HL-60/S4 (cell line): ENCODE results near the gene TJP2.

ENCODE experiments used
- in situ Hi-C: fragments of 300-500 bp; cut with MboI; formaldehyde crosslinking; loops from 2 replicates; pipeline ENCODE4 v1.14.3; 2022; ENCODE audit warnings: low sequenced_read_pairs

The TJP2 gene

DNA sequence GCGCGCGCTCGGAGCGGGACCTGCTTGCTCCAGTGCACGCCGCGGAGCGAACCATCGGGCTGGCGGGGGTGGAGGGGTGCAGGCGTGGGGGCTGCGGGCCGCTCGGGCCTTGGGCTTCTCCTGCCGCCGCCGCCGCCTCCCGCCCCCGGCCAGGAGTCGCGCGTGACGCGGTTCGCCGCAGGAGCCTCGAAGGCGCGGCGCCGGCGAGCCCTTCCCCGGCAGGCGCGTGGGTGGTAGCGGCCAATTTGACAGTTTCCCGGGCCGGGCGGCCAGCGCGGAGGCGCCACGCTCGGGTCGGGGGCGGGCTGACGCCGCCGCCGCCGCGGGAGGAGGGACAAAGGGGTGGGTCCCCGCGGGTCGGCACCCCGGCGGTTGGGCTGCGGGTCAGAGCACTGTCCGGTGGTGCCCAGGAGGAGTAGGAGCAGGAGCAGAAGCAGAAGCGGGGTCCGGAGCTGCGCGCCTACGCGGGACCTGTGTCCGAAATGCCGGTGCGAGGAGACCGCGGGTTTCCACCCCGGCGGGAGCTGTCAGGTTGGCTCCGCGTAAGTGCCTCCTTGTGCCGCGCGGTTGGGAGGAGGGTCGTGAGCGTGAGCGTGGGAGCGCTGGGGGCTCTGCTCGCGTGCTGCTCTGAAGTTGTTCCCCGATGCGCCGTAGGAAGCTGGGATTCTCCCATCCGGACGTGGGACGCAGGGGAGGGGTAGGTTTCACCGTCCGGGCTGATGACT, at the start of gene TJP2:
Gene TJP2, plus strand, starts transcription at position 387 of the 725 bp plus-strand sequence. Its CDS starts 96 bp downstream, at position 483.
- in situ Hi-C loops = no loop called here

DNA sequence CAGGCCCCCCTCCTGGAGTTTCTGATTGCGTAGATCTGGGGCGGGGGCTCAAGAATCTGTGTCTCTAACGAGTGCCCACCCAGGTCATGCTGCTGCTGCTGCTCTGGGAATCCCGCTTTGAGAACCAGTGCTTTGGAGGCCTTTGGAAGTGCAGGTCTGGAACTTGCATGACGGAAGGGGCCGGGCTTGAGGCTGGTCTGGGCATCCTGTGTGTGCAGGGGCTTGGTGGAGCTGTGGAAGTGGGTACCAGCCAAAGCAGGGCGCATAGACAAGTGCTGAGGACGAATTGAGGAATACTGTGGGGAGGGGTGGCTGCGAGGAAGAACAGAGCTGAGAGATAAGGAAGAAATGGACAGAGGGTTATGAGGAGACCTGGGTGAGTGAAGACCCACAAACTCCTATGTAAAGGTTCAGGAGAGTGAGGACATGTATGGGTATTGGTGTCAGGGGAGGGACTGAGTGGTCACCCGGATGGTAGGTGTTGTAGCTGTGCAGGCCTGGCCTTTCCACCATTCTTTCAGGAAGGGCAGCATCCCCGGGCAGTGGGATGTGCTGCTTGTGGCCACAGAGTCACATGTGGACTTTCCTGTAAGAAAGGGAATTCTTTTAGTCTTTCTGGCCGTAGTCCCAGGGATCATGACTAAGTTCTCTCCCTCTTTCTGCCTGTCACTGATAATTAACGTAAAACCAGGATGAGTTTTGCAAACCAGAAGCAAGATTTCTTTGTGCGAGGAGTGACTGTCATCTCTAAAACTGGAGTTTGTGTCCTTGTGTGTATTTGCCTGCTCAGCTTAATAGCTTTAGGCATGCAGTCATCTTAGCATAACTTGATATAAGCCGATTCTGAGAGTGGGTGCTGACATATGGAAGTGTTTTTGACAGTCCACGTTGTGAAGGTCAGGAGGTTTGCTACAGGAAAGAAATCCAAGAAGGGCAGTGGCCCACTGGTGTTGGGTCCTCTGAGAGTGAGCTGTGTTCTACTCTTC, 43.3 kb upstream of the TJP2 start:
- in situ Hi-C loops = loop anchor here (10.0 kb wide), 1 partner anchor 64 kb away; no protein-coding TSS in a partner anchor

DNA sequence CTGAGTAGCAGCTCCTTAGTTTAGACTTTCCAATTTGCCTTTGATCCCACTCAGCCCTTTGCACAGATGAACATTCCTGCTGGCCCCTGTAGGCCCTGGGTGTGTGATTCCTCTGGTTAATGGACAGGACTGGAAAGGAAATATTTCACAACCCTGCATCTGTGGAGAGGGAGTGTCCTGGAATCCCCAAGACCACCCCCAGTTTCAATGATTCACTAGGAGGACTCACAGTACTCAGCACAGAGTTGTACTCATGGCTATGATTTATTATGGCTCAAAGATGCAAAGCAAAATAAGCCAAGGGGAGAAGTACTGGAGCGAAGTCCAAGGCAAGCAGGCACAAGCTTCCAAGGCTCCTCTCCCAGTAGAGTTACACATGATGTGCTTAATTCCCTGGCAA, 42.4 kb upstream of the TJP2 start:
- in situ Hi-C loops = loop anchor here (10.0 kb wide), 1 partner anchor 63 kb away; no protein-coding TSS in a partner anchor

DNA sequence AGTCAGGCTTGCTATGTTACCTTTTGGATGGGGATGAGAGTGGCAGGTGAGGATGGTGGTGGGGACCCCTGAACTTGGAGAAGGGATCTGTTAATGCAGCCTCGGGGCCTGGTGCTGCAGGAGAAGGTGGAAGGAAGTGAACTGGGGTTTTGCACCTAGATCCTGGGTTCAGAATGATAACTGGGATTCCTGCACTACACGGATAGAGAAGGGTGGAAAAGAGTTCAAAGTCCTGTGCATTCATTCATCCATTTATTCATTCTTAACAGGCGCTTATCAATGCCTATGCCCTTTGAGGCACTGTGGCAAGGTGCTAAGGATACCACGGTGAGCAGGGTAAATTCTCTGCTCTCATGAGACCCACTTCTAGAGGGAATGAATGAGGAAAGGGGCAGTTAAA, 41.7 kb upstream of the TJP2 start:
- in situ Hi-C loops = loop anchor here (10.0 kb wide), 1 partner anchor 62 kb away; no protein-coding TSS in a partner anchor

DNA sequence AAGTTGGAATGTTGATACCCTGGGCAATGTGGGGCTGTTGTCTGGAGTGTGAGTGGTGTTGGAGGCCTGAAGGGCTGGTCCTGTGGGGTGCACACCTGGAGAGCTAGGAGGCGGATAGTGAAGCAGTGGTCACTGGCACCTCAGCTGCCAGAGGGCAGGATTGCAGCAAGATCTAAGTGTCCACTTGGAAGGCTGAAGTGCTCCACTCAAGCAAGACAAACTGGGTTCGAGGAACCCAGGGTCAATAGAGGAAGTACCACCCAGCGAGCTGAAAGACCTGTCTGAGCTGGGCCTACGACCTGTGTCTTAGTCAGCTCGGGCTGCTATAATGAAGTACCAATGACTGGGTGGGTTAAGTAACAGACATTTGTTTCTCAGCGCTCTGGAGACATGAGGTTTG, 39.7 kb upstream of the TJP2 start:
- in situ Hi-C loops = loop anchor here (10.0 kb wide), 1 partner anchor 60 kb away; no protein-coding TSS in a partner anchor

DNA sequence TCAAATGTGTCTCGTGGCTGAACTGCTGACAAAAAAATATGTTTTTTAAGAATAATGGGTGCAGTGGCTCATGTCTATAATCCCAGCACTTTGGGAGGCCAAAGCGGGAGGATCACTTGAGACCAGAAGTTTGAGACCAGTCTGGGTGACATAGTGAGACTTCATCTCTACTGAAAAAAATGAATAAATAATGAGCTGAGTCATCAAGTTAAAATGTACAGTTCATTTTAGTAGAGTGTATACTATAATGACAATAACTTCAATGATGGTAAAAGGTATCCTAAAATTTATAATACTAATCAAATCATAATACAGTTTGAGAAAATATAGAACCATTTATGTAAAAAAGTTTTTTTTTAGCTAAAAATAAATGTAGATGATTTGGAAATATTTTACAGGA, 37.9 kb upstream of the TJP2 start:
- in situ Hi-C loops = loop anchor here (10.0 kb wide), 1 partner anchor 59 kb away; no protein-coding TSS in a partner anchor

DNA sequence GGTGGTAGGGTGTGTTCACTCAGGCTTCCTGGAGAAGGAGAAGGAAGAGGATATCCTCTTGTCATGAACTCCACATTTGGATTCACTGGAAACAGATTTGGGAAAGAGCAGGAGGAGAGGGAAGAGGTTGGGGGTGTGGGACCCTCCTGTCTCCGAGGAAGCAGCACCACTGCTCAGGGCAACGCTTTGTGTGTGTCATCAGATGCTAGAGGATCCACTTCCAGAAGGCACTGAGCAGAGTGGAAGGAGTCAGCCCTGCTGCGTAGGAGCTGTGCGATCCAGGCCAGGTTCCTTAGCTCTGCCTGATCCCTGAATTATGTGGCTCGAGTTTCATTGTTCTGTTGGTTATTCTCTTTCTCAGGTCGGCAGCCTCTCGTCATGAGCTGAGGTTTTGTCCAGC, 37.3 kb upstream of the TJP2 start:
- in situ Hi-C loops = loop anchor here (10.0 kb wide), 1 partner anchor 58 kb away; no protein-coding TSS in a partner anchor

DNA sequence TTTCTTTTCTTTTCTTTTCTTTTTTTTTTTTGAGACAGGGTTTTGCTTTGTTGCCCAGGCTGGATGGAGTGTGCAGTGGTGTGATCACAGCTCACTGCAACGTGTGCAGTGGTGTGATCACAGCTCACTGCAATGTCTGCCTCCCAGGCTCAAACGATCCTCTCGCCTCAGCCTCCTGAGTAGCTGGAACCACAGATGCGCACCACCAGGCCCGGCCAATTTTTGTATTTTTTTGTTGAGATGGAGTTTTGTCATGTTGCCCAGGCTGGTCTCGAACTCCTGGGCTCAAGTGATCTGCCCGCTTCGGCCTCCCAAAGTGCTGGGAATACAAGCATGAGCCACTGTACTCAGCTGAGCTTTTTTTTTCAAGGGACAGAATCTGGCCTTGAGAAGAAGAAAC, 36.8 kb upstream of the TJP2 start:
- in situ Hi-C loops = loop anchor here (10.0 kb wide), 1 partner anchor 57 kb away; no protein-coding TSS in a partner anchor

DNA sequence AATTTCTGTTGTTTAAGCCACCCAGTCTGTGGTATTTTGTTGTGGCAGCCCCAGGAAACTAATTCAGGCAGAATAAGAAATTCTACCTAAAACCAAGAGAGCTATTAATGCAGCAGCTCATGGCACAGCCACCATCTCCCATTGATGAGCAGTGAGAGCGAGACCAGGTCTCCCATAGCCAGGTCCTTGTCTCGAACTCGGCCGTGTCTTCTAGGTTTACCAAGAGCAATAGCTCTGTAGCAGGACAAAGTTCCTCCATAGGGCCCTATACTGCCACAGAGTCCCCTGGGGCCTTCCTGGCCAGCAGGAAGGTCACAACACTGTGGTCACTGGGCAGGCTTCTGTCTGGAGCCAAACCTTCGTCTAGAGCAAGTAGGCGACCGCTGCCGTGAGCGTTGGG, 34.5 kb upstream of the TJP2 start:
- in situ Hi-C loops = loop anchor here (10.0 kb wide), 1 partner anchor 55 kb away; no protein-coding TSS in a partner anchor

DNA sequence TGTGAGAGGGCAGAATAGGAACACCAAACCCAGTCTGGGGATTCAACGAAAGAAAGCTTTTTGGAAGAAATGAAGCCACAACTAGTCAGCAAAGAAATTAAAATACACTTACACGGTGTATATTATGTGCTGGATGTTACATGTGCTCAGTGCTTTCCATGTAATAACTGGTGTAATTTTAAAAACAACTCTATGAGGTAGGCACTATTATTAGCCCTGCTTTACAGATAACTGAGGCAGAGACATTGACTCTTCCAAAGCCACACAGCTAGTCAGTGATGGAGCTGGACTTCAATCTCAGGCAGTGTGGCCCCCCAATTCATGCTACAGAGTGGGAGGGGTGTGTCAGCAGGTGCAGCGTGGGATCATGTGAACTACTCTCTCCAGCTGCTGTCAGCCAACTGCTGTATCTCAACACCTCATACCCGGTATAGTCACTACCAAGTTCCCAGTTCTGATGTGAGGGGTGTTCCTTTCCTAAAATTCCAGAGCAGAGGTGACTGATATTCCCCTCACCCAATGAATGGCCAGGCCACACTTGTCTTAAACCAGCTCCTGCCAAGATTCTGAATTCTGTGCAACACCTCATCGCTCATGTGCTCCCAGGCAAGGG, 33.8 kb upstream of the TJP2 start:
- in situ Hi-C loops = no loop called here

DNA sequence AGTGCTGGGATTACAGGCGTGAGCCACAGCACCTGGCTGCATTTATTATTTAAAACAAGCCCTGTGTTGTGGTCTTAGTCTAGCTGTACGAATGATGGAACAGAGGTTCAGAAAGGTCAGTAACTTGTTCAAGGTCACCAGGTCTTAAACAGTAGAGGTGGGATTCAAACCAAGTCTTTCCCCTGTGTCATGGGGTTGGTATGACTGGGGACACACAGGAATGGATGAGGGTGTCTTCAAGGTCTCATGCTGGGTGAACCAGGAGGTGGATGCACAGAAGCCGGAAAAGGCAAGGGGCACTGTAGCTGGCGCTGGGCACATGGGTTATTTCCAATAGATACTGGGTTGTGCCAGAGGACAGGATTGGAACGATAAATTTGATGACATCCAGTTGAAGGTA, 32.2 kb upstream of the TJP2 start:
- in situ Hi-C loops = no loop called here

DNA sequence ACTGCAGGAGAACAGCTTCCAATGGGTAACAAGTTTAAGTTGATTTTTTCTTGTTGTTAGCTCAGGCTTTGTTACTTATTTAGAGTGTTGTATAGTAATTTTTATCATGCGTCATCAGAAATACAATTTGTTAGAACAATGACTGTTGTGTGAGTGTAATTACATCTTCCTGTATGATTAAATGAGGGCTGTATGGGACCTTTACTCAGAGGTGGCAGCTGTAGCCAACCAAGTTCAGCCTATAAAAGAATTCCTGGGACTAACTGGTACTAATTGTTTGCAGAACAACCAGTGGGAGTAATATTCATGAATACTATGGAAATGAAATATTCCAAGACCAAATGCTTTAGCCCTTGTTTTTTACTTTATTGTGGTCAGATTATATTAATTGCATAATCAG, 30.8 kb upstream of the TJP2 start:
- in situ Hi-C loops = no loop called here

DNA sequence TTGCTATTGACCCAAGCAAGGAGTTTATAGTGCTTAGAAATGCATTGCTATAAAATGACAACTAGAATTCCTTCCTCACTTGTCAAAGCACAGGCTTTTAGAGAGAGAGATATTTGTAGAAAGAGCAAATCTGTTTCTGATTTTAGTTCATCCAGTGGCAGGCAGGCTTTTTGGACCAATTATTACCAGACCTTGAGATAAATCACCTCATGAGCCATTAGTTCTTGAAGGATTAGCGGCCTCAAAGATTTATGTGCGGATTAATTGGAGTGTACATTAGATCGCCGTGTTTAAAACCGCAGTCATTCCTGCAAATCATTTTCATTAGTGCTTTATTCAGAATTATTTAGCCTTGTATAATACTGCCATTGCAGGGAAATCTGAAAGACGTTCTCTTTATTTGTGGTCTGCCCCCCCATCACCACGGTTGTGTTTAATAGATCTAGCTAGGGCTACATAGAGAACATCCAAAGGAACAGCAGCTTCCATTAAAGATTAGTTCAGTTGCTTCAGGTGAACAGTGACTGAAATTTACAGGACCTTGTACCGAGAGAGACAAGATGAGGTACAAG, 28.8 kb upstream of the TJP2 start:
- in situ Hi-C loops = no loop called here

DNA sequence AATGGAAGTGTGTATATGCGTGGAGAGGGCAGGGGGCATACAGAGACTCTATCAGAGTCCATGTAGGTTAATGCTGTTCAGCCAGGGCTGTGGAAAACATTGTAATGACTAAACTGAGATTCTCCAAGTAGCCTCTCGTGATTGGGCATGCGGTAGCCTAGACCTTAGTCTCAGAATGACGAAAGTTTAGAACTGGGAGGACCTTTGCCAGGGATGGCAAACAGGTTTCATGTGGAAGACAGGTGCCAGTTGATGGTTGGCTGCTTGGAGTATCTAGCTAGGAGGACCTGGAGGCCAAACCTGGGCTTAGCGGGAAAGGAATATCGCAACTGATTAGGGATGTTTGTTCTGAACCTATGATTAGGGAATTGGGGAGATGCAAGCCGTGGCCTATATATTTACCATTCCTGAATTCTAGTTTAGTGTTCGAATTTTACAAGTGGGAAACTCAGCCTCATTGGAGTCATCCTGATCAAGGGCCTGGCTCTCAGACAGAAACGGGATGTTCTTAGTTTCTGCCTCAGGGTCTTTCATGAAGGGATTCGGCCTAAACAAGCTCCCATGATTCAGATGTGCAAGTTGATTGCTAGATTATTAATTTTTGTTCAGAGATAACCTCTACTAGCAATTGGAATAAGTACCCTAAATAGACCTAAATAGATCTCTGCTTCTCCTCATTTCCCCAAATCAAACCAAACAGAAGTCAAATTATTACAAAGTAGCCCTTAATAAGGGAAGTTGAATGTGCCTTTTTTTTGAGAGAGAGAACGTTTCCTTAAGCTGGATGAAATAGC, 26.8 kb upstream of the TJP2 start:
- in situ Hi-C loops = no loop called here

DNA sequence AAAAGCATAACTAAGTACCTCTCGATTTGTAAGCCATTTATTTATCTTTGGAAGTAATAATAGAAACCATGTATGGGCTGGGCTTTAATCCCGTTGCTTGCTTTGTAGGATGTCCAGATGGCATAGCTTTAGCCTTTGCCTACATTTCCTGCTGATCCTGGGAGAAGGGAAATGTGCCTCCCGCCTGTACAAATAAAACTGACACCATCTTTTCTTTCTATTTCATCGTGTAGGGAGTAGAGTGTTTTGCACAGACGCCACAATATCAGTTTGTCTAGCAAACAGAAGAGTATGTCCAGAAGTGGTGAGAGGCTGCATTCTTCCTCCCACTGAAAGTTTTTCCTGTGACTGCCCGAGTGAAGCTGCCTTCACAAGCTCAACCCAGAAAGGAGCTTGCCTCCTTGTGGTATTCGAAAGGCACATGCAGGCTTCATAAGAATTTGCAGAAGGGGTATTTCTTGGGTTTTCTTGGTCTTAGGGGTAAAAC, 24.7 kb upstream of the TJP2 start:
- in situ Hi-C loops = no loop called here

DNA sequence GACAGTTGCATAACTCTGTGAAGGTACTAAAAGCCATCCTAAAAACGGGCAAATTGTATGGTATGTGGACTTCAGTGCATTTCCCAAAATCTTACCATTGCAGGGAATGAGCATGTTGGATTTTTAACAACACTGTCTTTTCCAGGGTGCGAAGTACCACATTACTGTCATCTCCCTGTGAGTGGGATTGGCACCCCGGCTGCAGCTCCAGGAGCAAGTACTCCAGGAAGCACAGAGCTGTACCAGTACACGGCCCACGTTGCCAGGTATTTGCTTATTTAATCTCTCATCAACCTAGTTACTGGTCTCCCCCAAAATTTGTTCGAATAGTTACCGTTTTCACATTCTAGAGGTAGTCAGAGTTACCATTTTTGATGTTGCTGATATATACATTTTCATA, 22.6 kb upstream of the TJP2 start:
- in situ Hi-C loops = no loop called here

DNA sequence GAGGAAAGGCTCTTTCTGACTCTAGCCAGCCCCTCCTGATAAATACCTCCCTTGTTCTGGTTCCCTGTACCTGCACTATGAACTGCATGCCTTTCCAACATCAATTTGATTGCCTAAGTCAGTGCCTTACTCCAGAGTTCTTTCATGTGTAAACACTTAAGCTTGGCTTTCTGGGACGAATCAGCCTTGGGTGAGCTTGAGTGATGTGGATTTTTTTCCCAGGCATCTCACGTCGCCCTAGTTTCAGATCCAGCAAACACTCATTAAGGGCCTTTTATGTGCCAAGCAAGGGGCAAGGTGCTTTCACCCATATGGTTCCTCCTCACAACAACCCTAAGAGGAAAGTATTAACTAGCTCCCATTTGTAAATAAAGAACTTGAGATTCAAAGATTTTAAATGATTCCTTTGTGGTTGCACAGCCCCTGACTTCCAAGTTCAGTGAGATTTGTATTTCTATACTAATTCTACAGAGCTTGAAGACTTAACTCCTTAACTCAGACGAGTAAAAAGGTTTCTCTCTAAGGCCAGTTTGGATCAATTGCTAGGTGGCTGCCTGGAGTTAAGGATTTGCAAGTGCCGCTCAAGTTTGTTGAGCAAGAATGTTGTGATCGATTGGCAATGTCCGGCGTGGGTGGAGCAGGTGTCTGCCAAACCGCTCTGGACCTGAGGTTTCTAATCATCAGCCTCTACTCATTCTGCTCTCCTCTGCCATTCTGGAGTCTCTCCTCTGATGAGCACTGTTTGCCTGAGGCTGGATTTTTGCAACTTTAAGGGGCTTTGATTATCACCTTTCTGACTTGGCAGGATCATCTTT, 20.2 kb upstream of the TJP2 start:
- in situ Hi-C loops = no loop called here

DNA sequence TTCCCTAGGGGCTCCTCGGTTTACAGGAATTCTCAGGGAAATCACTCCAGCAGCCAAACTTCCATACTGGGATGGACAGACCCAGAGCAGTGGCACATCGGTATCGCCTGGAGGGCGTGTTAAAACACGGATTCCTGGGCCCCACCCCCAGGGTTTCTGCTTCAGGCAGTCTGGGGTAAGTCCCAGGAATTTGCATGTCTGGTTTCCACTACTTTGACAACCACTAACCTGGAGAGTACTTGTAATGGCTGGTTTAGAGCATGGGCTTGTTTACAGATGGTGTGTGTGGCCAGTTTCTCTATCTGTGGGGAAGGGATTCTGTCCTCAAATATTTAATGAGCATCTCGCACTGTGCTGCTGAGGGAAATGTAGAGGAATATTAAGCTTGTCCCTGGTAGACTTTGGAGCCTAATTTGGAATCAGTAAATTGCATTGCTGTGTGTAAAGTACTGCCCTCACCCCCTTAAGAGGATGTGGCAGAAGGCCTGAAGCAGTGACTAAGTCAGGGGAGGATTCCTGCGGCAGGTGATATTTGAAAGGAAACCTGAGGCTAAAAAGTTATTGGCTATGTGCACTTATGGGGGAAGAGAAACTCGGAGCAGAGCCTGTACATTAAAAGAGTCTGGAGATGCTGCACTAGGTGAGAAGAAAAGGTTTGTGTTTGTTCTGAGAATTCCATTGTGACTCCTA, 18.6 kb upstream of the TJP2 start:
- in situ Hi-C loops = no loop called here
